HG02884 (cell line): ENCODE measurements around the gene FRMD5.

ENCODE experiments used
- ATAC-seq: cut with Tn5 transposase; IDR thresholded peaks from one replicate; pipeline ENCODE4 v1.9.1; 2021; ENCODE audit warnings: mild to moderate bottlenecking, moderate library complexity; ENCODE audit not compliant: unreplicated experiment

The FRMD5 gene

DNA sequence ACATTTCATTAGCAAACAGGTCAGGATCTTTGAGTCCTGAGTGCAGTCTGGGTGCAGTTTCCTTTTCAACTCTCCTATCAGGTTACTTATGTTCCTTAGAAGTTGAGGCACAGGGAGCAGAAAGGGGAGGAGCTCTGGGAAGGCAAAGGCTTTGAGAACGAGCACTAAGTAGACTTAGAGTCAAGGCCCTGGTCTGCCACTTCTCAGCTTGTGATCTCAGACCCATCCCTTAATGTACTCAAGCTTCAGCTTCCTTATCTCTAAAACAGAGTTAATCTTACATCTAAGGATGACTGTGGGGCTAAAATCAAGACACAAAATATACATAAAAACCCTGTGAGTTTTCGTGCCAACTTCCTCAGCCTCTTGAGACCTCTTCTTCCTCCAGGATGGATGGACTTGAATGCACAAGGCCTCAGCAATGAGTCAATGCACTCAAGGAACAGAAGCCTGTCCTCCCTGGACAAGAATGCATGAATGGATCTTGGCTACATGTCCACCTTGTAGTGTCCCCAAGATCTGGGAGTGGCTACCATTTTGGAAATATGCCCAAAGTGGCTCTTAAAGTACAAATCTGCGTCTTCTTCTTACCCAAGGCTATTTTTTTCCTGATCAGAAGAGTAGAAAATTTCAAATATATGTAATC, 263.2 kb downstream of the FRMD5 start:
- ATAC-seq, result no peak

DNA sequence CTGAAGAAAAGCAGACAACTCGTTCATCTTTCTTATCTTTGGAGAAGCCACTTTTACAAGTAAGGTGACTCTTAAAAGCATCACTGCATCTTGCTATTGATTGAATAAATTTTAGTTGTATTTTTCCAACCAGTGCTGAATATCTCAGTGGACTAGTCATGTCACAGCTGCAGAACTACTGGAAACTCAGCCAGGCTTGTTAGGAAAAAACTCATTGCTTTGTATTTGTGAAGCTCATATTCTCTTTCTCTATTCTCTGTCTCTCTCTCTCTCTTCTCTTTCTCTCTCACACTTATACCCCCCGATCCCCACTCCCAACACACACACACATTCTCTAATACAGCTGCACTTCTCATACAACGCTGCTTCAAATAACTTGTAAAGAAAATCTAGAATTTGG, 264.0 kb downstream of the FRMD5 start:
- no peak for ATAC-seq

DNA sequence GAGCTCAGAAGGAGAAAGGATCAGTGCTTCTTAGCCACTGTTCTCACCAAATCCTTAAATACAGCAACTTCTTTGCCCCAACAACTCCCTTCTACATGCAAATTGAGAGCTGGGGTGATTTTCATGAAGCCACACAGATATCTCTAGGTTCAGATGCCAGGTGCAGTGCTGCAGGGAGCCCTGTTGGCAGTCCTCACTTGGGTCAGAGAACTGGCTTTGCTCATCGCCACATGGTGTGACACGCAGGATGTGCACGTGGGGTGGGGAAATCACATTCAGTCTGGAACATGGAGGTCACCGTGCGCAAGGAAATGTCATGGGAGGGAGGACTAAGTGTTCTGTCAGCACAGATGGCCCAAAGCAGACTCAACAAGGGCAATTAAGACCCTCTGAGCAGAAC, 264.5 kb downstream of the FRMD5 start:
- no peak for ATAC-seq

DNA sequence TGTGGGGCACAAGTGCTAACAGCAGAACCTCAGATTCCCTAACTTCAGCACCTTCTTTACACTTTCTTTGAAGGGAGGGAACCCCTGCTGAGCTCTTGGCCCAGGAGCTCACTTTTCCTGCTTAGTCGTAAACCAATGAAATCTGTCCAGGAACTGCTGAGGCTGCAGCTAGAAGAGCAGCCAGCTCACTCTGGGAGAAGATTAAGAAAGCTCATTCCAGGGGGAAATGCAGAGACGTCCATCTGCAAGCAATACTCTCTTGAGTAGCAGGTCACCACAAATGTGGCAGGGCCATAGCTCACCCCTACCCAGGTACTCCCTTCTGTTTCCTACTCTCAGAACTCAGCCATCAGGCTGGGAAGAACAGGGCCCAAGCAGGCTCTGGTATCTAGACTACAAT, 265.0 kb downstream of the FRMD5 start:
- ATAC-seq, result no peak

DNA sequence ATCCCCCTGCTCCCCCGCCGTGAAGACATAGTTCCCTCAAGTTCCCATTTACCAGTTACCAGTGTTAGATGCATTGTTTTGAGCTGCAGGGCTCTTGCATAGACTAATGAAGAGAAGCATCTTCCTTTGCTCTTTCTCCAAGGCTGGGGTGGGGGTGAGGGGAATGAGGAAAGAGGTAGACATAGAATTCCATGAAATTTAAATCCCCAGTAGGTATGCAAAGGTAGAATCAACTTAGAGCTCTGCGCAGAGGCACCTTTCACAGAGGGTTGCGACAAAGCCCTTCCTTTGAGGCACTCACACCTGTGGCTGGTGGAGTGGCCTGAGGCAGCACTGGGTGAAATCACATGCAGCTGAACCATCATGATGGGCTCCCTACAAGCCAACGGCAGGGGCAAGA, 266.9 kb downstream of the FRMD5 start:
- no peak for ATAC-seq

DNA sequence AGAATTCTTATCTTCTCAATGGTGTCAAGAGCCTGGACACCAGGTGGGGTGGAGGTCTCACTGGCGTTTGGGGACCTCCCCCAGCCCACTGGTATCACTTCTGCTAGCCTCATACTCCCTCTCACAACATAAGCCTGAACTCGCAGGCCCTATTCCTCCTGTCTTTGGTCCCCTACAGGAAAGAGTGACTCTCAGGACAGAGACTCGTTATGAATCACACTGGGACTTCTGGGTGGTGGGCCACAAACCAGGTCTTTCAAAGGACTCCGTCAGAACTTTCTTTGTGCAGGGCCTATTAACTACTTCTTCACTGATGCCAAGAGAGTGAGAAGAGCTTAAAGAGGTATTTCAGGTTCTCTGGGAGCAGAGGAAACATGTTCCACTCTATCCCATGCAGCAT, 267.9 kb downstream of the FRMD5 start:
- no peak for ATAC-seq

DNA sequence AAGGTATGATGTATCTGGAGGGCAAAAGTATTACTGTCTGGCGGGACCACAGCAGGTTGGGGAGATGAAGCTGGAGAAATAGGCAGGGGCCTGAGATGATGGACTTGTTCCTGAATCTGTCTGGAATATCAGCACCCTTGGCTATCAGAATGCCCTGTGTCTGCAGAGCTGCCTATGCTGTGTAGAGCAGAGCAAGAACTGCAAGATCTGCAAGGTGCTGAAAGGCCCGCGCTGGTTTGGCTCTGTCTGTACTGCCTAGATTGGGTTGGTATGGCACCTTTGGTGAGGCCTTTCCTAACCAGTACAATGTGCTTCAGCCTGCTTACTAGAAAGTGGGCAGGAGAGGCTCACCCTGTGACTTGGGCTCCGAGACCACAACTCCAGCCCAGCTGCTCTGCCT, 271.5 kb downstream of the FRMD5 start:
- ATAC-seq, result no peak

DNA sequence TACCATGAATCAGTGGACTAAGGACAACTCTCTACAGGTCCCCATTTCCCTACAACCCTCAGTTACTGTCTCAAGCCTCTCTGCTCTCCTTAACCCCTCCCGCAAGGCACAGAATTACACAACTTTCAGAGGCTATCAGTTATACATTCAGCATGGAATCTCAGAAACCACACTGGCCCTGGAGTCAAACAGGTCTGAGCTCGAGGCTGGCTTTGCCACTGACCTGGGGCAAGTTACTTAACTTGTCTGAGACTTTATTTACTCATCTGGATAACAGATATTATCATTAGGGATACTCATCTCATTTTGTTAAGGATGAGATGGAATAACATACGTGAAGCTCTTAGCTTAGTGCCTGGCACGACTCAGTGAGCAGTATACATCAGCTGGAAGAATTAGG, 273.1 kb downstream of the FRMD5 start:
- ATAC-seq, result no peak

DNA sequence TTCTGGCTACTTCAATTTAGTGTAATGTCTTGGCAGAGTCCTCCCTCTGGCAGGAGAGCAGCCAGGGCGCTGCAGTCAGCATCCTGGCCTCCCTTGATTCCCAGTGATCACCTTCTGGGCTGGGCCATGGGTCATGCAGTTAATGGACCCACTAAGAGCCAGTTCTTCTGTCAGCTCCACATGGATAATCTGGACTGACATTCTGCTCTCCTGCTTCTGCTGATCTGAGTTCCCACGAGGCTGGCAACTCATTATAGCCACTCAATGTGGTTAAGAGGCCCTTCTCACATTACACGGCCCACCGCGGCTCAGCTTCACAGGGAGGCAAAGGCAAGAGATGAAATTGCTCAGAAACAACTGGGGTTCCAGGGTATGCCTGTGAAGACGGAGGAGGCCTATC, 274.3 kb downstream of the FRMD5 start:
- no peak for ATAC-seq

DNA sequence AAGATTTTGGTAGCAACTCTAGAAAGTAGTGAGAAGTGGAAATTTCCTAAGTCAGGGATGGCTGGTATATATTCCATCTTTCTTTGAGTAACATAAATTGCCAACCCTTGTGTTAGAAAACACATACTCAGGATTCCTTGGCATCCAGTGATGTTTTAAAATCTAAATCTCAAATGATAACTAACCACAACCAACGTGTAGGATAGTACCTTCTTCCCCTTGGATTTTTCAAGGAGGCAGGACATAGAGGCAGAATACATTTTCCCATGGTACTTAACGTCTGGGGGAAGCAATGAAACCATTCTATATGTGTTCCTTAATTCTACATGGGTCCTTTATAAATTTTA, 274.8 kb downstream of the FRMD5 start:
- no peak for ATAC-seq

DNA sequence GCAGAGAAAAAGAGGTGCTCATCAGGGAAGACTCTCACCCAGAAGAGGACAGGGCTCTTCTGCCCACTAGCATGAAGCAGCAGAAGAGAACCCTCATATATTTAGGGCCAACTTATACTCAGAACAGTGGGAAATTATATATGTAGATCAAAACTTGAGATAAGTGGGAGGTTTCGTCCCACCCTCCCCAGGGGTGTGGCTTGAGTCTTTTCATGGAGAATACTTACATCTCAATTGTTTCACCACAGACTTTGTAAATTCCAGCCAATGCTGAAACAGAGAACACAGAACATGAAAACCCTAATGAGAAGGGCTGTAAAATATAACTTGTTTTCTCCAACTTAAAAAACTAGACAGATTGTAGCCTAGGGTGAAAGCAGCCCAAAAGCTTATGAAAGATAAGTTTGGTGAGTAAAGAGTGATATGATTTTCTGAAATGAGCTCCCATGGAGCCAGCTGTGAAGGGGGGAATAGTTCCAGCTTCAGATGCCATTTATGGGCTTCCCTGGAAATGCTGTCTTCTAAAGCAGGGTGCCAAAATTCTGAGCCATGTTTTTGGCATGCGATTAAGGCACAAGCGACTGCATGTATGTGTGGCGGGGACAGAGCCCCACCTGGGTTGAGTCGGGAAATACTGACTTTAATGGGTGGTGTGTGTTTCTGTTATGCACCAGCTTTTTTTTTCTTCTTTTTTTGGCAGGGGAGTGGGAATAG, 275.4 kb downstream of the FRMD5 start:
- no peak for ATAC-seq

DNA sequence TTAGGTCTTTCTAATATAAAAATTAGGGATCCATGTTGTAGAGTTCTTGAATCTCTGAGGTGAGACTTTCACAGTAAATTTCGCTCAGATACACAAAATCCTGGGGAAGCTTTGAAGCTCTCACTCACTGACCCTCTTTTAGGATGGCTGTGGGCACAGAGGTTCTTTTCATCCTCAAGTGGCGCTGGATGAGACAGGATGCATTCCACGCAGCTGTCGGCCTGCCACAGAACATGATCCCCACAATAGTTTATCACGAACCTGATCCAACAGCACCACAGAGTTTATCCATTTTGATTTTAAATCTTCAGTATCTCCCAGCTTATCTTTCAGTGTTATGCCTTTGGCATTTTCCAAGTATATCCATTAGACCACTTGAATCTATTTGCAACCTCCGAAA, 276.4 kb downstream of the FRMD5 start:
- no peak for ATAC-seq

DNA sequence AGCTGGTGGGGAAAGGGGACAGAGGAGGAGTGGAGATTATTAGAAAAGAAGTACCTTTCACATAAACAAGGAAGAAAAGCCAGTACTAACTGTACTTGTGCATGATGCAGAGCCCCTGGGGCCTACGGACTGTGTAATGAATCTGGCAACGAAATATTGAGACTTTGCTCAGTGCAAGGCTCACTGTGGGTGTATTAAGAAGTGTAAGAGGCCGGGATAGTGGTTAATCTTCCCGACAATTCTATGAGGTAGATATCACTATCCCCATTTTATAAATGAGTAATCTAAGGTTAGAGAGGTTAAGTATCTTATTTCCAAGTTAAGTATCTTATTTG, 278.8 kb downstream of the FRMD5 start:
- no peak for ATAC-seq

DNA sequence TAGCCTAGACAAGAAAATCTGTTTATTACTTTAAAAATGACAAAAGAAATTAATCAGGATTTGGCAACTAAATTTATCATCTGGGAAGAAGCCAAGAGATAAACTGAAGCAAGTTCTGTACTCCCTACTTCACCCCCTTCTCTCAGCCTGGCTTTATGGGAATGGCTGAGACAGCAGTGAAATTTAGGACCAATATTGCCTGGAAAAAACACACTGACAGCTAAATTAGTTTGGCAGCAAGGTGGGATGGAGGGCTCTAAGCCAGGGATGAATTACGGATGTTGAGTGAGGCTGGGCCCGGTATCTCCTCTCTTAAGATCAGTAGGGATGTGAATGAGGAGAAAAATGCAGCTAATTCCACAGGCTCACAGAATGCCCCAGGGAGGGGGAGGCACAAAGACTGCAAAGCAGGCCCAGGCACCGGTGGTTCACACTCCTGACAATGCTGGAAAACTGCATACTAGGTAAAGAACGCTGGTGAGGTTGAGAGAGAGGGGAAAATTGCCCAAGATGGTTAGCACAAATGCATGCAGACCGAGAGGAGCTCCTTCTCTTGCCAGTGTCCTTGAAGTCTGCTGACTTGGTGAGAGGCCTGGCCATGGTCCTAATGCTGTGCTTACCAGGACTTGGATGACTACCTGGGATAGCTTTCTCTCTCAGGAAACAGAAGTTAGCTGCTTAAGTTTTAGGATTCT, 279.3 kb downstream of the FRMD5 start:
- no peak for ATAC-seq

DNA sequence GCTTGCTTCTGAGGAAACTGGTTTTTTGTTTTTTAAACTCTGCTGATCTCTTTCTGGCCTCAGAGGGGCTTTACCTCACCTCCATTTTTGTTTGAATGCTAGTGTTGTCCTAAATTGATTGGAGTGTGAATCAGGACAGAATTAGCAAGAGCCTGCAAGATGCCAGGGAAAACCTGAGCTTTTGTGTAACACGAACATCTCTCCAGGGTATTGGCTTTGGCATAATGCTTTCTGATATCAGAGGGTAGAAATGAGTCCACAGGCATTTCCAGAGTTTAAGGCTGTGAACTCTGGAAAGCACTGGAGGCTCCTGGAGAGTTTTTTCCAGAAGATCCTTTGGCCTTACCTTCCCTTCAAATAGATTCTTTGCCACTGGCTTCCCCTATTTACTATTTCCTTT, 281.1 kb downstream of the FRMD5 start:
- no peak for ATAC-seq

DNA sequence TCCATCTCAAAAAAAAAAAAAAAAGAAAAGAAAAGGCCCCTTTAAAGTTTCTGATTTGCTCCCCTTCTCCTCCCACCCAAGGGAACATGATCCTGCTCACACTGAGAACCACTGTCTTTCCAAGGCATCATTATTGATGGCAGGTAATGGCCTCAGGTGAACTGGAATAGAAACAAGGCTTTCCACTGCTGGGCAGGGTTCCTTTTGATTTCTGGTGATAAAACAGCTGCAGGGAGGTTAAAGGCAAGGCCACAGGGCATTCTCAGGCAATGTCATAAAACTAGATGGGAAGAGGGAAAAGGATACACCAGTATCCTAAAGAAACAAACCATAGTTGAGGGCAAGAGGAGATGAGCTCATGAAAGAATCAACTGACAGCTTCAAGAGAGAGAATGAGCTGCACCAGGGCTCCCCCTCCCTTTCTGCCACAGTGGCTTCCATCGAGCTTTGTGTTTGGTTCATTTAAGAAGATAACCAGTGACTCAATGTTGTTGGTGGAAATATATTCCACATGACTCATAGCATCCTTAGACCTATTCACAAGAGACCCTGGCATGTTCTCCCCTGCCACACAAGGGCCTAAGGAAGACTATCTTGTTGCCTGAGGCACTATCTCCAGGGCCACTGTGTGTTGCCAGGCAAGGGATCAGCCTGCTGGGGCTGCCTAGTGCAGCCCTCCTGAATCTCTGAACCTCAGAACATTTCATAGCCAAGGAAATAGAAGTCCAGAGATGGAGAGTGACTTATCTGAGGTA, 281.9 kb downstream of the FRMD5 start:
- no peak for ATAC-seq

DNA sequence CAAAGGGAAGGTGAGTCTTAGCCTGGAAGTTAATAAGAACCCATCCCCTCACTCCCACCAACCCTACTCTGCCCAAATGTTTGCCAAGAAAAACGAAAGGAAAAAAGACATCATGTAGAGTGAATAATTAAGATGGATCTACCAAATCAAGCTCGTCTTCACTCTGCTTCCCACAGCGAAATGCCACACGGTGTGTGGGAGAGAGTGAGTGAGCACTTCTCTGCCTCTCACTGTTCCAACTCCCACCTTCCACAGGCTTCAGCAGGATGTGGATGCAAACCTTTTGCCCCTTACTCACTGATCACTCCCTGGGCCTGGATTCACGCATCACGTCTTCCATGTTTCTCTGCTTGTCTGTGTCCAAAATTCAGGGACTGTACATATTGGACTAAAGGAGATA, 282.9 kb downstream of the FRMD5 start:
- no peak for ATAC-seq

DNA sequence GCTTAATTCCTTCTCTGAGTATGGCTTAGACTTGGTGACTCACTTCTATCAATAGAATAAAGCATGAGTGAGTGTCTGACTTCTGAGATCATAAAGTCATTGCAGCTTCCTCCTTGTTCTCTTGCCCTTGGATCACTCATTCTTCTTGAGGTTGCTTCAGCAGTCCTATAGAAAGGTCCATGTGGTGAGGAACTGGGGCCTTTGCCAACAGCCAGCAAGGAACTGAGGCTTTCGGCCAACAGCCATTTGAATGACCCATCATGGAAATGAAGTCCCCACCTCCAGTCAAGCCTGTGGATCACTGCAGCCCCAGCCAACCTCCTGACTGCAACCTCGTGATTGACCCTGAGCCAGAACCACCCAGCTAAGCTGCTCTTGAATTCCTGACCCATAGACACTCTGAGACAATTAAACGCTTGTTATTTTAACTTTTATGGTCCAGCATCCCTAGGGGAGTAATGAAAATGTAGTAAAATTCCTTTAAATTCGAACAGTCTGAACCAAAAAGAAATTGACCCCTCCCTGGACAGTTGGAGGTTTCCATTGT, 283.8 kb downstream of the FRMD5 start:
- no peak for ATAC-seq

DNA sequence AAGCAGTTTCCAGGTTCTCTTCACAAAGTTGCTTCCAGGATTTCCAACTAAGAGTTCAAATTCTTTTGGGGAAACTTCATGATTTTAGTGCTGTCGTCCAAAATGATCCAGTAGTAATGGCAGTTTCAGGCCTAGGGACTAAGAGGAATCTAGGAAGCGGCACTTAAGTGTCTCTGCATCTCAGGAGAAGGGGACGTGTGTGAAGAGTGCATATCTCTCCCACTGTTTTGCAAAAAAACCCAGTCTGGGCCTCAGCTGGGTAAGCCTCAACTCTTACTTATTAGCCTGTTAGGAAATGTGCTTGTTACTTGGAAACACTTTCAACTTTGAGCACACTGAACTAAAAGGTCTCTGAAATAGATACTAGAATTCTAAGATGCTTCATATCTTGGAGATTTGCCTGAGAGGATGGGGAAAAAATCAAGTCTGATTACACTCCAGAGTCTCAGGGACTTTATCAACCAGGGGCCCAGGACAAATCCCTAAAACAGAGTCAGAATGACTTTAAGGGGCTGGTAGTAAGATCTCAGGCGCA, 286.5 kb downstream of the FRMD5 start:
- no peak for ATAC-seq

DNA sequence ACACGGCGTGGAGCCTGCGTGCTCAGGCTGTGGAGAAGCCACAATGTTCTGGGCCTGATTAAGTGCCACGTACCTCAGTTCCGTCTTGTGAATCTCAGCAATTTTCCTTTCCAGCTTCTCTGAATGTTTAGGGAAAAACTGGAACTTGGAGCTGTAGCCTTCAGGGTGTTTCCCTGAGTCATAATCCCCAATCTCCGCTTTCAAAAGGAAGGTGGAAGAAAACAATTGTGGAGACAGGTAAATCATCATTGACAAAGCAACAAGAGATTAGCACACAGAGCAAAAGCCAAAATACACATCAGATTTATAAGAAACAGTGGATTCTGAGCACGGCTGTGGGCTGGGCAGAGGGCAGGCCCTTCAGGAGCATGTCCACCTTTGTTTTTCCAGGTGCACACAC, 289.3 kb downstream of the FRMD5 start:
- no peak for ATAC-seq

DNA sequence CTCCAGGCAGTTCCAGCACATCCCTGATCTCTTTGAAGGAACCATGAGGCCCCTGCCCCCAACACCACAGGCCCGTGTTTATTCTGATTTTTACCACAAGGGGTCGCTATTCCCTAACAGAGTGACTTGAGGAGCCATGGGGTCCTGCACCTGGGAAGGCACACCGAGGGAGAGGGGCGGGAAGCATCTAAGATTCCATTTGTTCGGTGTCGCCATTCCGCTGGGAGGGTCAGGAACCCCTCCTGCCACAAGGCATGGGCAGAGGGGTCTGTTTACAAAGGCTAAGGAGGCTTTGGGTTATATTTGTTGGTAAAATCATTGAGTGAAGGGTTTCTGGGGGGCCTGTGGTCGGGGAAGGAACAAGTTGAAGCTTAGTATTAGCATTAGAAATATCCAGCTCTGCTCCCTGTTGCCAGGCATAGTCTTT, 291.2 kb downstream of the FRMD5 start:
- no peak for ATAC-seq
